CD4-positive, alpha-beta memory T cell (primary cell): Measurements from ENCODE around the gene CASR. TPM values are rescaled to one million over a fixed set of nuclear protein-coding genes. Genes with fewer than 3 reads are reported as not detected.
A peak's percentile ranks its signal among the peaks of the same experiment; 100 is the strongest.
"Not testable (repeated sequence)": the region's sequence is repeated elsewhere in the genome, so short reads cannot be mapped to it uniquely, and the experiment has no call there.

Experiments
- CTCF ChIA-PET: fragments of 350-600 bp; sonication (Branson Sonifier 250); formaldehyde crosslinking; loops from one replicate; lab custom pipeline; 2021; ENCODE audit warnings: inconsistent platforms; ENCODE audit not compliant: partially characterized antibody; lab: Charles Lee
- POLR2A ChIA-PET: fragments of 350-600 bp; sonication (Branson Sonifier 250); formaldehyde crosslinking; loops from one replicate; lab custom pipeline; 2021; ENCODE audit not compliant: partially characterized antibody; lab: Charles Lee
- DNase-seq, 5 donors: peaks; one replicate each; pipeline versions ENCODE4 v3.0.0 to v3.0.0-alpha.2; 2020 to 2022; ENCODE audit warnings: mixed read lengths in 1 of 5
- H3K27ac ChIP-seq: one replicate; pipeline ENCODE4 v1.7.0; 2013; ENCODE audit warnings: low read depth, low read length
- H3K27me3 ChIP-seq: 2 replicates; pipeline ENCODE4 v1.7.0; 2013; ENCODE audit warnings: mild to moderate bottlenecking, low read length, moderate library complexity; ENCODE audit not compliant: insufficient read depth
- H3K36me3 ChIP-seq: 2 replicates; pipeline ENCODE4 v1.7.0; 2013; ENCODE audit warnings: mild to moderate bottlenecking, low read length, moderate library complexity; ENCODE audit not compliant: insufficient read depth
- H3K4me1 ChIP-seq: 2 replicates; pipeline ENCODE4 v1.7.0; 2013; ENCODE audit warnings: mild to moderate bottlenecking, low read length, moderate library complexity; ENCODE audit not compliant: insufficient read depth
- H3K4me3 ChIP-seq, 2 donors: one replicate each; pipeline ENCODE4 v1.7.0; 2013; ENCODE audit warnings: low read length in 2 of 2, mild to moderate bottlenecking in 1 of 2
- H3K9me3 ChIP-seq, 2 donors: one replicate each; pipeline ENCODE4 v1.7.0; 2013; ENCODE audit warnings: low read length in 2 of 2, control low read depth in 1 of 2; ENCODE audit not compliant: control insufficient read depth in 1 of 2
- H3K27ac Mint-ChIP-seq, 7 donors: one replicate each; pipeline ENCODE4 v1.8.0; 2020 to 2021; ENCODE audit warnings: mixed read lengths in 7 of 7, mild to moderate bottlenecking in 6 of 7, inconsistent platforms in 3 of 7, moderate library complexity in 3 of 7
- H3K27me3 Mint-ChIP-seq, 2 donors: one replicate each; pipeline ENCODE4 v1.8.0; 2020 to 2021; ENCODE audit warnings: mixed read lengths in 2 of 2
- H3K36me3 Mint-ChIP-seq, 2 donors: one replicate each; pipeline ENCODE4 v1.8.0; 2020 to 2021; ENCODE audit warnings: mixed read lengths in 2 of 2, inconsistent platforms in 1 of 2, mild to moderate bottlenecking in 1 of 2
- H3K4me1 Mint-ChIP-seq, 4 donors: one replicate each; pipeline ENCODE4 v1.8.0; 2020 to 2021; ENCODE audit warnings: mixed read lengths in 4 of 4, mild to moderate bottlenecking in 1 of 4
- H3K4me3 Mint-ChIP-seq, 8 donors: one replicate each; pipeline ENCODE4 v1.8.0; 2020 to 2021; ENCODE audit warnings: mixed read lengths in 8 of 8, mild to moderate bottlenecking in 7 of 8, moderate library complexity in 6 of 8, inconsistent platforms in 3 of 8
- H3K9me3 Mint-ChIP-seq, 8 donors: one replicate each; pipeline ENCODE4 v1.8.0; 2020 to 2021; ENCODE audit warnings: mixed read lengths in 8 of 8, mild to moderate bottlenecking in 5 of 8, inconsistent platforms in 3 of 8, moderate library complexity in 1 of 8
- intact Hi-C: fragments of 100-400 bp; cut with micrococcal nuclease; formaldehyde crosslinking; loops from one replicate; pipeline ENCODE4 v1.15.1; 2023
- polyA plus RNA-seq, 2 donors: library from polyadenylated mRNA; unstranded; fragments of 300-500 nt; fragmentation: Illumina TruSeq; gene quantifications; one replicate each; pipeline ENCODE4 v1.2.3, GENCODE V29; 2021
- total RNA-seq, 2 experiments: library from RNA; stranded (reverse); gene quantifications; one replicate each; pipeline ENCODE4 v1.2.3, GENCODE V29; 2021

CASR gene
- total and polyA plus RNA-seq, 4 experiments from 2014 or later = 0.03 to 0.47 TPM; not detected in 2

DNA sequence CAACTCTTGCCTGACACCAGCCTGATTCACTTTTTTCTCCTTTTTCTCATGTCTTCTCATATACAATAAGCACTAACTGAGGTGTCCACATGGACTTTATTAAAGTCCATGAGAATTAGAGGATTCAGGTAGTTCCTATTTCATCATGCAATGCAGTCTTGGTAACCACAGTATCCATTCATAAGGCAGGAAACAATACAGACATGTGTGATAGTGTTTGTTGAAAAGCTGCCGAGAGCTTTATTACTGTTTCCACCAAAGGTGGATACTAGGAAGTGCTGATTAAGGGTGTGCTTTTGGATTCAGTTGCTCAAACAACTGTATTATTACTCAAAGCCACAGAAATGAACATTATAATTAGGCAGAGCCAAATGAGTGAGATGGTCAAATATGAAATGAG, 5.3 kb downstream of the CASR start:
- H3K27me3 ChIP-seq = no peaks in the 10 kb centered on the region
- H3K27ac Mint-ChIP-seq = no peak overlapping the region
- POLR2A ChIA-PET = no interaction called here
- CTCF ChIA-PET = interaction anchor here (0.6 kb wide), 1 partner anchor 635 kb away, joined by 3 read pairs; no protein-coding TSS in a partner anchor
- DNase-seq = no peak
- H3K4me1 ChIP-seq = no peaks in the 10 kb centered on the region
- peaks cover under 1 to 2% (median 2%) of the 10 kb centered on the region in 4 donors for H3K4me1 Mint-ChIP-seq
- no peak overlapping the region for H3K4me3 ChIP-seq
- no peaks in the 10 kb centered on the region for H3K36me3 Mint-ChIP-seq
- H3K36me3 ChIP-seq = no peaks in the 10 kb centered on the region
- no peaks in the 10 kb centered on the region for H3K9me3 ChIP-seq
- H3K27me3 Mint-ChIP-seq = peaks cover 32 to 34% of the 10 kb centered on the region in 2 donors
- intact Hi-C loops = no loop called here
- H3K27ac ChIP-seq = no peak overlapping the region
- H3K4me3 Mint-ChIP-seq = no peak overlapping the region
- peaks cover 0 to 2% (median 0%) of the 10 kb centered on the region in 8 donors for H3K9me3 Mint-ChIP-seq

DNA sequence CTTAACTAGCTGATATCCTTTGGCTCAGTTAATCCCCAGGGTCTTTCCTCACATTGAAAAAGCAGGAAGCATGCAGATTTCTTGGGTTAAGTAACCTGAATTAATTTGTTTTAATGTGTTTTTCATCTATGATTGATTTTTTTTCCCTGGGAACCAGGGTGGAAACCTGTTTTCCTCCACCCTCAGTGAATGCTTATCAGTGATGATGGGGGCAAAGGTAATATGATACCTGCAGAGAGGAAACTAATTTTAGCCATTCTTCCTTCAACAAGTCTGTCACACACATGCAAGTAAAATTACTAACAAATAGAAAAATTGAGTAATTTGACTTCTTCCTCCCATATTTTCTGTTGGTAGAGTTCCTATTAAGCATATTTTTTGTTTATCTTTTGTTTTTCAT, 5.9 kb downstream of the CASR start:
- H3K9me3 Mint-ChIP-seq = peaks cover 0 to 2% (median 0%) of the 10 kb centered on the region in 8 donors
- no peaks in the 10 kb centered on the region for H3K4me1 Mint-ChIP-seq
- Histone ChIP-seq H3K27me3 (no peaks in the 10 kb centered on the region), H3K4me1 (no peaks in the 10 kb centered on the region), H3K9me3 (no peaks in the 10 kb centered on the region), H3K36me3 (no peaks in the 10 kb centered on the region), H3K4me3 (no peak overlapping the region), H3K27ac (no peak overlapping the region)
- no peak for DNase-seq
- peaks cover 28 to 33% of the 10 kb centered on the region in 2 donors for H3K27me3 Mint-ChIP-seq
- intact Hi-C loops = no loop called here
- ChIA-PET CTCF (no interaction called here), POLR2A (no interaction called here)
- no peaks in the 10 kb centered on the region for H3K36me3 Mint-ChIP-seq
- no peak overlapping the region for H3K27ac Mint-ChIP-seq
- H3K4me3 Mint-ChIP-seq = no peak overlapping the region

DNA sequence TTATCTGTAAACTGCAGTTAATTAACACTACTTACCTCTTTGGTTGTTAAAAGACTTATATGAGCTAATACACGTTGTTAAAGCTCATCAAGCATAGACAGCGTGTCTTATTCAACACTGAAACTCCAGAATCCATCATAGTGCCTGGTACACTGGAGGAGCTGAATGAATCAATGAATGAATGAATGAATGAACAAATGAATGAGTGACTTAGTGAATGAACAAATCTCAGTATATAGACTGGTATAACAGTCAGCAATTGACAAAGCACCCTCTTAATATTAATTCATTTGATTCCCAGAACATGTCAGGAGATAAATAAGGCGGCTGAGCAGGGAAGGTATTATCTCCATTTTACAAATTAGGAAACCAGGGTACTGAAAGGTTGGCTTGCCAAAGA, 7.1 kb downstream of the CASR start:
- no peak overlapping the region for H3K27ac Mint-ChIP-seq
- ChIA-PET CTCF (no interaction called here), POLR2A (interaction anchor here (1.5 kb wide), 1 partner anchor 43 kb away, joined by 4 read pairs; no protein-coding TSS in a partner anchor)
- Histone ChIP-seq H3K9me3 (no peaks in the 10 kb centered on the region), H3K4me3 (no peak overlapping the region), H3K27me3 (no peaks in the 10 kb centered on the region), H3K4me1 (no peaks in the 10 kb centered on the region), H3K36me3 (no peaks in the 10 kb centered on the region), H3K27ac (no peak overlapping the region)
- peaks cover 0 to 4% (median 0%) of the 10 kb centered on the region in 8 donors for H3K9me3 Mint-ChIP-seq
- no peak overlapping the region for H3K4me3 Mint-ChIP-seq
- H3K27me3 Mint-ChIP-seq = peaks cover 20 to 25% of the 10 kb centered on the region in 2 donors
- no peak for DNase-seq
- H3K4me1 Mint-ChIP-seq = peaks cover 0 to 2% (median 0%) of the 10 kb centered on the region in 4 donors
- intact Hi-C loops = no loop called here
- H3K36me3 Mint-ChIP-seq = no peaks in the 10 kb centered on the region

DNA sequence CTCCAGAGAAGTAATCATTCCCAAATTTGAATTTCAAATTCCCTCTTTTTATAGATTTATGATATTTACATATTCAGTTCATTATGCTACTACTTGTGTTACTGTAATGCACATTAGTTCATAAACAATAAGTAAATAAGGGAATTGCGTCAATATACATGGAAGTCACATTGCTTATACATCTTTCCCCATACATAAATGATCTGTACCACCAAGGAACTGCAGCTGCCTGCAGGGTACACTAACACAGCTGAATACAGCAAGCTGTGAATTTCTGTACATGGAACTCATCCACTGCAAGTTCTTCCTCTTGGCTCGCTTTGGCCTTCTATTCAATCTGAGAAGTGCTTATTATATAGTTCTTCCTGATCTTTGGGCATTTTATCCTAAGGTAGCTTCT, 15.5 kb downstream of the CASR start:
- Histone ChIP-seq H3K9me3 (no peaks in the 10 kb centered on the region), H3K27ac (no peak overlapping the region), H3K27me3 (no peaks in the 10 kb centered on the region), H3K36me3 (no peaks in the 10 kb centered on the region), H3K4me1 (no peaks in the 10 kb centered on the region), H3K4me3 (no peak overlapping the region)
- H3K36me3 Mint-ChIP-seq = no peaks in the 10 kb centered on the region
- H3K27me3 Mint-ChIP-seq = peaks cover 0 to 1% of the 10 kb centered on the region in 2 donors
- no peak overlapping the region for H3K4me3 Mint-ChIP-seq
- H3K4me1 Mint-ChIP-seq = peaks cover 0 to 6% (median 3%) of the 10 kb centered on the region in 4 donors
- H3K9me3 Mint-ChIP-seq = peaks cover 0 to 5% (median under 1%) of the 10 kb centered on the region in 8 donors
- no peak overlapping the region for H3K27ac Mint-ChIP-seq
- ChIA-PET CTCF (no interaction called here), POLR2A (no interaction called here)
- intact Hi-C loops = no loop called here
- no peak for DNase-seq

DNA sequence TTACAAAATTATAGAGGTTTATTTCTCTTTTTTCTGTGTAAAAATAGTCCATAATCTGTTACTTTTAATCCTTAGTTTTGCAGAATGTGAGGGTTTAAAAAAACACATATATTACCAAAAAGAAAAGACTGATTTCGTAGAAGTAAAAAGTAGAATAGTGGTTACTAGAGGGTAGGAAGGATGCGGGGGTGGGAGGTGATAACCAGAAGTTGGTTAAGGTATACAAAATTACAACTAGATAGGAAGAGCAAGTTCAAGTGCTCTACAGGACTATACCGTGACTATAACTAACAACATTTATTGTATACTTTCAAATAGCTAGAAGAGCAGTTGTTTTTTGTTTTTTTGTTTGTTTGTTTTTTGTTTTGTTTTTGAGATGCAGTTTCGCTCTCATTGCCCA, 16.1 kb downstream of the CASR start:
- Mint-ChIP-seq H3K36me3 (no peaks in the 10 kb centered on the region), H3K27me3 (peaks cover 0 to 3% of the 10 kb centered on the region in 2 donors), H3K4me1 (peaks cover 0 to 6% (median 3%) of the 10 kb centered on the region in 4 donors), H3K27ac (no peak overlapping the region), H3K4me3 (peak overlapping the region in 1 of 8 donors; percentile 2), H3K9me3 (peaks cover 0 to 8% (median under 1%) of the 10 kb centered on the region in 8 donors)
- no peak overlapping the region for H3K27ac ChIP-seq
- H3K4me3 ChIP-seq = no peak overlapping the region
- no peaks in the 10 kb centered on the region for H3K36me3 ChIP-seq
- intact Hi-C loops = no loop called here
- DNase-seq = no peak
- no peaks in the 10 kb centered on the region for H3K9me3 ChIP-seq
- POLR2A ChIA-PET = no interaction called here
- H3K27me3 ChIP-seq = no peaks in the 10 kb centered on the region
- CTCF ChIA-PET = no interaction called here
- H3K4me1 ChIP-seq = no peaks in the 10 kb centered on the region

DNA sequence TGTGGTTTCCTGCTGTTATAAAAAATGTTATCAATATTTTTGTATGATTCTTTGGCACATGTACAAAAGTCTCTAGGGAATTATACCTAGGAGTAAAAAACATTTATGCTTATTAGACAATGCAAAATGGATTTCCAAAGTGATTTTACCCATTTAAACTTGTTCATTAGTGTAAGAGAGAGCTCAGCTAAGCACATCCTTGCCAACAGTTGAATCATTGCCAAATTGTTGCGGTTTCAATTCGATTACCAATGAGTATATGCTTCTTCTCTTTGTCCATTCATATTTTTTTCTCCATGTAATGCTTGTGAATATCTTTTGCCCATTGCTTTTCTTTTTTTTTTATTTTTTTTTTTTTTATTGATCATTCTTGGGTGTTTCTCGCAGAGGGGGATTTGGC, 17.2 kb downstream of the CASR start:
- Mint-ChIP-seq H3K27me3 (peaks cover 0 to 3% of the 10 kb centered on the region in 2 donors), H3K36me3 (no peaks in the 10 kb centered on the region), H3K27ac (no peak overlapping the region), H3K4me3 (peak overlapping the region in 1 of 8 donors; percentile 17), H3K4me1 (peaks cover 0 to 6% (median 2%) of the 10 kb centered on the region in 4 donors), H3K9me3 (peaks cover 0 to 4% (median under 1%) of the 10 kb centered on the region in 8 donors)
- DNase-seq = no peak
- ChIA-PET CTCF (no interaction called here), POLR2A (no interaction called here)
- Histone ChIP-seq H3K4me1 (no peaks in the 10 kb centered on the region), H3K36me3 (no peaks in the 10 kb centered on the region), H3K9me3 (no peaks in the 10 kb centered on the region), H3K27ac (no peak overlapping the region), H3K4me3 (no peak overlapping the region), H3K27me3 (no peaks in the 10 kb centered on the region)
- intact Hi-C loops = no loop called here

DNA sequence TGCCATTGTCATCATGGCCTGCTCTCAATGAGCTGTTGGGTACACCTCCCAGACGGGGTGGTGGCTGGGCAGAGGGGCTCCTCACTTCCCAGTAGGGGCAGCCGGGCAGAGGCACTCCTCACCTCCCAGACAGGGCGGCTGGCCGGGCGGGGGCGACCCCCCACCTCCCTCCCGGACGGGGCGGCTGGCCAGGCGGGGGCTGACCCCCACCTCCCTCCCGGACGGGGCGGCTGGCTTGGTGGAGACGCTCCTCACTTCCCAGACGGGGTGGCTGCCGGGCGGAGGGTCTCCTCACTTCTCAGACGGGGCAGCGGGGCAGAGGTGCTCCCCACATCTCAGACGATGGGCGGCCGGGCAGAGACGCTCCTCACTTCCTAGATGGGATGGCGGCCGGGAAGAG, 18.0 kb downstream of the CASR start:
- H3K27ac ChIP-seq, H3K36me3 Mint-ChIP-seq, H3K4me1 ChIP-seq, H3K36me3 ChIP-seq, H3K27me3 Mint-ChIP-seq, CTCF ChIA-PET, H3K9me3 ChIP-seq, H3K9me3 Mint-ChIP-seq, H3K27me3 ChIP-seq, H3K4me1 Mint-ChIP-seq, POLR2A ChIA-PET, H3K27ac Mint-ChIP-seq, H3K4me3 Mint-ChIP-seq, DNase-seq, H3K4me3 ChIP-seq, intact Hi-C loops: not testable (repeated sequence)
